Neural cell (in vitro differentiated cells): Measurements from ENCODE around the gene PTTG1IP. TPM values are rescaled to one million over a fixed set of nuclear protein-coding genes. Genes with fewer than 3 reads are reported as not detected.

ENCODE experiments used
- H2AFZ ChIP-seq: fragments of 200-600, 300-800 bp; sonication (generic), shearing (Covaris generic); 2 replicates; pipeline ENCODE4 v1.6.0; 2014; ENCODE audit warnings: low read depth, mild to moderate bottlenecking, antibody characterized with exemption, low read length, moderate library complexity
- H3F3A ChIP-seq: fragments of 200-600 bp; shearing (Covaris generic); 2 replicates; pipeline ENCODE4 v1.6.1; 2016; ENCODE audit warnings: mild to moderate bottlenecking, moderate library complexity, mixed read lengths, antibody characterized with exemption, low read length; ENCODE audit not compliant: insufficient read depth, poor library complexity, severe bottlenecking
- H3K27ac ChIP-seq: fragments of 200-600, 300-800 bp; sonication (generic), shearing (Covaris generic); 2 replicates; pipeline ENCODE4 v1.5.1; 2014; ENCODE audit warnings: mild to moderate bottlenecking, low read length, moderate library complexity
- H3K27me3 ChIP-seq: fragments of 300-800, 200-600 bp; sonication (generic), shearing (Covaris generic); 2 replicates; pipeline ENCODE4 v1.6.0; 2014; ENCODE audit warnings: mild to moderate bottlenecking, low read depth, low read length, moderate library complexity; ENCODE audit not compliant: insufficient read depth
- H3K36me3 ChIP-seq: fragments of 300-800, 200-600 bp; sonication (generic), shearing (Covaris generic); 2 replicates; pipeline ENCODE4 v1.5.1; 2014; ENCODE audit warnings: mild to moderate bottlenecking, antibody characterized with exemption, low read length, moderate library complexity; ENCODE audit not compliant: insufficient read depth
- H3K4me2 ChIP-seq: fragments of 300-800, 200-600 bp; sonication (generic), shearing (Covaris generic); 2 replicates; pipeline ENCODE4 v1.6.0; 2014; ENCODE audit warnings: mild to moderate bottlenecking, low read length
- H3K4me3 ChIP-seq: fragments of 300-800, 200-600 bp; sonication (generic), shearing (Covaris generic); 2 replicates; pipeline ENCODE4 v1.5.1; 2014; ENCODE audit warnings: mild to moderate bottlenecking, low read length, moderate library complexity
- H3K79me2 ChIP-seq: fragments of 200-600 bp; shearing (Covaris generic); replicated peaks from 2 replicates; pipeline ENCODE4 v1.6.0; 2014; ENCODE audit warnings: mild to moderate bottlenecking, low read length, moderate library complexity; ENCODE audit not compliant: insufficient read depth
- H3K9ac ChIP-seq: fragments of 300-800, 200-600 bp; sonication (generic), shearing (Covaris generic); 2 replicates; pipeline ENCODE4 v1.6.1; 2016; ENCODE audit warnings: mild to moderate bottlenecking, low read length, mixed read lengths
- H3K9me2 ChIP-seq: fragments of 200-600 bp; shearing (Covaris generic); 2 replicates; pipeline ENCODE4 v1.6.1; 2016; ENCODE audit warnings: mild to moderate bottlenecking, low read length, mixed read lengths; ENCODE audit not compliant: insufficient read depth
- H3K9me3 ChIP-seq: fragments of 200-600, 300-800 bp; sonication (generic), shearing (Covaris generic); 2 replicates; pipeline ENCODE4 v1.6.1; 2016; ENCODE audit warnings: mild to moderate bottlenecking, mixed run types, low read length, moderate library complexity, mixed read lengths
- H4K20me1 ChIP-seq: fragments of 200-600 bp; shearing (Covaris generic); 2 replicates; pipeline ENCODE4 v1.6.1; 2016; ENCODE audit warnings: mild to moderate bottlenecking, mixed run types; ENCODE audit not compliant: insufficient read depth
- CTCF ChIP-seq: fragments of 450-650 bp; IDR thresholded peaks from 2 replicates; pipeline ENCODE4 v1.5.1; 2014; ENCODE audit warnings: antibody characterized with exemption, mild to moderate bottlenecking, moderate library complexity; ENCODE audit not compliant: poor library complexity, severe bottlenecking
- EP300 ChIP-seq: fragments of 450-650 bp; conservative IDR thresholded peaks from 2 replicates; pipeline ENCODE4 v1.6.1; 2014; ENCODE audit warnings: antibody characterized with exemption, mild to moderate bottlenecking, moderate library complexity; ENCODE audit not compliant: poor library complexity, severe bottlenecking
- EZH2 ChIP-seq: fragments of 200-600, 300-800 bp; shearing (Covaris generic), sonication (generic); IDR thresholded peaks from 2 replicates; pipeline ENCODE4 v1.6.1; 2014; ENCODE audit warnings: antibody characterized with exemption, low read length, borderline replicate concordance, mild to moderate bottlenecking; ENCODE audit not compliant: insufficient read depth, poor library complexity, severe bottlenecking
- MXI1 ChIP-seq: fragments of 450-650 bp; conservative IDR thresholded peaks from 2 replicates; pipeline ENCODE4 v1.6.1; 2014; ENCODE audit warnings: antibody characterized with exemption, mild to moderate bottlenecking; ENCODE audit not compliant: poor library complexity, severe bottlenecking
- POLR2AphosphoS5 ChIP-seq: IDR thresholded peaks from 2 replicates; pipeline ENCODE4 v1.6.1; 2012
- RAD21 ChIP-seq: fragments of 450-650 bp; conservative IDR thresholded peaks from 2 replicates; pipeline ENCODE4 v1.6.1; 2014; ENCODE audit warnings: antibody characterized with exemption, mild to moderate bottlenecking, moderate library complexity
- SMC3 ChIP-seq: fragments of 450-650 bp; conservative IDR thresholded peaks from 2 replicates; pipeline ENCODE4 v1.6.1; 2014; ENCODE audit warnings: antibody characterized with exemption, mild to moderate bottlenecking, moderate library complexity; ENCODE audit not compliant: poor library complexity
- TAF1 ChIP-seq: IDR thresholded peaks from 2 replicates; pipeline ENCODE4 v1.6.1; 2012; ENCODE audit warnings: low read depth
- polyA plus RNA-seq: library from polyadenylated mRNA; depleted of rRNA; stranded (reverse); fragments of >200 nt; gene quantifications from 2 replicates; pipeline ENCODE4 v1.2.3, GENCODE V29; 2014
- TF ChIP-seq, protein P1 (sequence below): IDR thresholded peaks from 2 replicates; pipeline ENCODE4 v1.6.1; 2012; ENCODE audit warnings: borderline replicate concordance

PTTG1IP gene
- polyA plus RNA-seq, 1 donor from 2014 or later: 152 TPM

- Histone ChIP-seq H3K9ac (no peak overlapping the region), H3K9me2 (no peaks in the 10 kb centered on the region), H3K4me3 (peak overlapping the region; percentile 28), H2AFZ (no peak overlapping the region), H3K4me2 (no peak overlapping the region), H4K20me1 (peaks cover 61% of the 10 kb centered on the region), H3K27ac (no peak overlapping the region), H3K79me2 (peaks cover 84% of the 10 kb centered on the region), H3K36me3 (no peaks in the 10 kb centered on the region), H3K27me3 (no peaks in the 10 kb centered on the region), H3F3A (no peaks in the 10 kb centered on the region), H3K9me3 (no peaks in the 10 kb centered on the region)
- TF ChIP-seq SMC3 (no peak), POLR2AphosphoS5 (no peak), EP300 (no peak), MXI1 (no peak), EZH2 (no peak), RAD21 (no peak), CTCF (no peak), TAF1 (no peak)
- TF ChIP-seq, protein P1, sequence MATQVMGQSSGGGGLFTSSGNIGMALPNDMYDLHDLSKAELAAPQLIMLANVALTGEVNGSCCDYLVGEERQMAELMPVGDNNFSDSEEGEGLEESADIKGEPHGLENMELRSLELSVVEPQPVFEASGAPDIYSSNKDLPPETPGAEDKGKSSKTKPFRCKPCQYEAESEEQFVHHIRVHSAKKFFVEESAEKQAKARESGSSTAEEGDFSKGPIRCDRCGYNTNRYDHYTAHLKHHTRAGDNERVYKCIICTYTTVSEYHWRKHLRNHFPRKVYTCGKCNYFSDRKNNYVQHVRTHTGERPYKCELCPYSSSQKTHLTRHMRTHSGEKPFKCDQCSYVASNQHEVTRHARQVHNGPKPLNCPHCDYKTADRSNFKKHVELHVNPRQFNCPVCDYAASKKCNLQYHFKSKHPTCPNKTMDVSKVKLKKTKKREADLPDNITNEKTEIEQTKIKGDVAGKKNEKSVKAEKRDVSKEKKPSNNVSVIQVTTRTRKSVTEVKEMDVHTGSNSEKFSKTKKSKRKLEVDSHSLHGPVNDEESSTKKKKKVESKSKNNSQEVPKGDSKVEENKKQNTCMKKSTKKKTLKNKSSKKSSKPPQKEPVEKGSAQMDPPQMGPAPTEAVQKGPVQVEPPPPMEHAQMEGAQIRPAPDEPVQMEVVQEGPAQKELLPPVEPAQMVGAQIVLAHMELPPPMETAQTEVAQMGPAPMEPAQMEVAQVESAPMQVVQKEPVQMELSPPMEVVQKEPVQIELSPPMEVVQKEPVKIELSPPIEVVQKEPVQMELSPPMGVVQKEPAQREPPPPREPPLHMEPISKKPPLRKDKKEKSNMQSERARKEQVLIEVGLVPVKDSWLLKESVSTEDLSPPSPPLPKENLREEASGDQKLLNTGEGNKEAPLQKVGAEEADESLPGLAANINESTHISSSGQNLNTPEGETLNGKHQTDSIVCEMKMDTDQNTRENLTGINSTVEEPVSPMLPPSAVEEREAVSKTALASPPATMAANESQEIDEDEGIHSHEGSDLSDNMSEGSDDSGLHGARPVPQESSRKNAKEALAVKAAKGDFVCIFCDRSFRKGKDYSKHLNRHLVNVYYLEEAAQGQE: no peak
Observed at GRCh38 chr21:44866780-44867179, 6.7 kb downstream of the PTTG1IP start.

GRCh38 chr21:44865561-44866280 is 7.8 kb downstream of the PTTG1IP start:
- H3K27me3 ChIP-seq: no peaks in the 10 kb centered on the region
- H3K27ac ChIP-seq: no peak overlapping the region
- H3K4me3 ChIP-seq: no peak overlapping the region
- H3K9me2 ChIP-seq: no peaks in the 10 kb centered on the region
- H3F3A ChIP-seq: no peaks in the 10 kb centered on the region
- TF ChIP-seq POLR2AphosphoS5 (no peak), SMC3 (no peak), EZH2 (no peak), CTCF (no peak), MXI1 (no peak), RAD21 (no peak), TAF1 (no peak), EP300 (no peak)
- TF ChIP-seq, protein P1: no peak
- peaks cover 81% of the 10 kb centered on the region for H3K79me2 ChIP-seq
- no peaks in the 10 kb centered on the region for H3K36me3 ChIP-seq
- H4K20me1 ChIP-seq: peaks cover 58% of the 10 kb centered on the region
- no peaks in the 10 kb centered on the region for H3K9me3 ChIP-seq
- no peak overlapping the region for H3K9ac ChIP-seq
- H3K4me2 ChIP-seq: no peak overlapping the region
- no peak overlapping the region for H2AFZ ChIP-seq
